HG02759 (cell line): ENCODE data around the gene RCAN2.
A peak's percentile ranks its signal among the peaks of the same experiment; 100 is the strongest.
"Not testable (repeated sequence)": the region's sequence is repeated elsewhere in the genome, so short reads cannot be mapped to it uniquely, and the experiment has no call there.

Source experiments
- ATAC-seq: cut with Tn5 transposase; IDR thresholded peaks from one replicate; pipeline ENCODE4 v1.9.1; 2021; ENCODE audit warnings: mild to moderate bottlenecking, moderate library complexity; ENCODE audit not compliant: unreplicated experiment

The RCAN2 gene

DNA sequence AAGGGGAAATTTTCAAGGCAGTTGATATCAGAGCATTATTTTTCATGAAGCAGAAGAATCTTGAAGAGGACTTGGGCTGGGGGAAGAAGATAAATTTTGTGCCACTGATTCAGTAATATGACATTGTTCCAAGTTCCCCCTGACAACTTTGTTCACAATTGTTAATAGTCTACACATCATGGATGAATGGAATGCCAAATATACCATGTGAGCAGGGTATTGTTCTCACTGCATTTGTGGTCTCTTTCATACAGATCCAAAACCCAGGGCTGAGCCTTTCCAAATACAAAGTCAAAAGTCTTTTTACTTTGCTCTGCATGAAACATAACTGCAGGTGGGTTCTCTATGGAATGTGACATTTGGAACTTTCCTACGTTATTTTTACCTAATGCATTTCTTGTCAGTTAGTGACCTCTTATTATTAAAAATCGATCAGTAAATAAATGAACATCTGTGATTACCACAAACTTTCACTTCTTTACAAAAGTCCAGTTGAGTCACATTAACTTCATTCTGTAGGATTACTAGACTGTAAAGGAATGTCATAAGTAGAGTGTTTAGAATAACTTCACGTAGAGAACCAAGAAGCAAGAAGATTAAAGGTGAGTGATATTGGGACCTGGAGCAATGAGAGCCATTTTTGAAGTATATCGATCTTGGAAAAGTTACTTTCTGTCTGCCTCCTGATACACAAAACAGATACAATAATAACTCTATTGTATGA, 100.9 kb downstream of the RCAN2 start:
- no peak for ATAC-seq

DNA sequence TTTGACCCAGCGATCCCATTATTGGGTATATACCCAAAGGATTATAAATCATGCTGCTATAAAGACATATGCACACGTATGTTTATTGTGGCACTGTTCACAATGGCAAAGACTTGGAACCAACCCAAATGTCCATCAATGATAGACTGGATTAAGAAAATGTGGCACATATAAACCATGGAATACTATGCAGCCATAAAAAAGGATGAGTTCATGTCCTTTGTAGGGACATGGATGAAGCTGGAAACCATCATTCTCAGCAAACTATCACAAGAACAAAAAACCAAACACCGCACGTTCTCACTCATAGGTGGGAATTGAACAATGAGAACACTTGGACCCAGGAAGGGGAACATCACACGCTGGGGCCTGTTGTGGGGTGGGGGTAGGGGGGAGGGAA, 103.5 kb downstream of the RCAN2 start:
- not testable (repeated sequence) for ATAC-seq

DNA sequence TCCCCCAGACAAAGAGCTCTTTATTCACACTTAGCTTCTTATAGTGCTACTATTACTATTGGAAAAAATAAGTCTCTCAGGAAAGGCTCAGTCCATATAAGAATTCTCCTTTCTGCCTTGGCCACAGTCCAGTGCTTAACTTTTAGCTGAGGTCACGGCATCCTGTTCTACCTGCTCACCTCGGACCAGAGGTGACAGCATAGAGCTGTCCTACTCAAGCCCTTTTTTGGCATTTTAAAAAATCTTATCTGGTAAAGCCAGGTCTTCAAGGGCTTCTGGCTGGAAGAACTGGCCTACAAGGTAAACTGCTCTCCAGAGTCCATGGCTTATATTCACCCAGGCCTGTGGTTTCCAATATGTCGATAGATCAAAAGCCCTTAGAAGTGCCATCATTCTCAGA, 109.7 kb downstream of the RCAN2 start:
- no peak for ATAC-seq

DNA sequence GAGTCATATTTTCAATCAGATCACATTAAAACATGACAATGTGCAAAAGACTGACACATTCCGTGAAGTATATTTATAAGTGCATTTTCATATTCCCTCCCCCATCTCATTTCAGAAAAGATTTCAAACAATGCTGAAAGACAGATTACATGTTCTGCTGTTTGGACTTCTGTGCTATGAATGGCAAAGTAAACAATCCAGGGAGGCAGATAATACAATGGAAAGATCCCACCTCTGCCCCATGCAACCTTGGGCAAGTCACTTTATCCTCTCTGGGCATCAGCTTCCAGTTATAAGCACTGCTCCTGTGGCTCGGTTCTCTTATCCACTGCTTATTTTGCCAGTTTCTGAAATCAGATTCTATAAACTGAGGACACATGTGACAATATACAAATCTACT, 110.2 kb downstream of the RCAN2 start:
- ATAC-seq = no peak

DNA sequence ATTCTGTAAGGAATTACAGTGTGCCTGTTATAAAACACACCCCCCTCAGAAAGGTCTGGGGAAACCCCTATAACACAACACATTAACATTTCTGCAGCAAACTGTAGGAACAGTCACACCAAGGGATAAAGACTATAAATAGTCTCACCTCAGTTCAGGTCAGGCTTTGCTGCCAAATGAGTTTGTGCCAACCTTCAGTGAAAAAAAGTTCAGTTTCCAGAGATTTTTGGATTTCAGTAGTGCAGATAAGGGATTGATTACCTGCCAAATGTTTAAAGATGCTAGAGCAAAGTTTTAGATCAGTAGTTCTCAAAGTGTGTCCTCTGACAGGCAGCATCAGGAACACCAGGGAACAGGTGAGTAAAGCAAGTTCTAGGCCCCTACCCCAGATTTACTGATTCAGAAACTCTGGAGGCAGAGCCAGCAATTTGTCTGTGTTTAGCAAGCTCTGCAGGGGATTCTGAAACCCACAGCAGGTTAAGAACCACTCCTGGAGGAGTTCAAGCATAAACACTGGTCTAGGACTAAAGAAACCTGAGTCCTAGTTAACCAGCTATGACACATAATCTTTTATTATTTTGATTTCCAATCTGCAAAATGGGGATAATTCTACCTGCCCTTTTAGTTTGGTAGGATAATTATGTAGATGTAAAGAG, 111.0 kb downstream of the RCAN2 start:
- ATAC-seq = no peak

DNA sequence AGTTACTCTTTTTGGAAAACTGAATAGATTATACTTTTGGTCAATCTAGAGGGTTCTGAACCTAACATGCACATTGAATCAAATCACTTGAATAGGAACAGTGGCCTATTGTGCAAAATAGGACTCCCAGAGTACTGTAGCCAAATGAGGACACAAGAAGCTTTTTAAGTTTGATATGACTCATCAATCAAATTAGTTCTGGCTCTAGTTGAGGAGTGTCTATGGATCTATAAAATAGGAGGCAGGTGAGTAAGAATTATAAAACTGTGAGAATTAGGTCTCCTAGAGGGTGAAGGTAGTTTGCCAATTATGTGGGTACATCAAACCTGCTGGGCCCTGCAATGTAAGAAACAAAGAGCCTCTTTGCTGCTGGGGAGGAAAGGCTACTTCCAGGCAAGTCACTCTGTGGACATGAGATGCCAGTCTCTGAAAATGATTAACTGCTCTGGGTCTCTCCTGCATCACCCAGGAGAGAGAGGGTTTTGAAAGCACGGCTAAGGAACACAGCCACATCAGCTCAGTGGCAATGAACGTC, 112.3 kb downstream of the RCAN2 start:
- ATAC-seq = no peak

GRCh38 chr6:46378161-46378881, 112.9 kb downstream of the RCAN2 start:
- ATAC-seq = no peak

GRCh38 chr6:46377209-46377608, 114.0 kb downstream of the RCAN2 start:
- no peak for ATAC-seq

- ATAC-seq = peak; percentile 86
These were observed 114.6 kb downstream of the RCAN2 start for GRCh38 chr6:46376562-46377061.

DNA sequence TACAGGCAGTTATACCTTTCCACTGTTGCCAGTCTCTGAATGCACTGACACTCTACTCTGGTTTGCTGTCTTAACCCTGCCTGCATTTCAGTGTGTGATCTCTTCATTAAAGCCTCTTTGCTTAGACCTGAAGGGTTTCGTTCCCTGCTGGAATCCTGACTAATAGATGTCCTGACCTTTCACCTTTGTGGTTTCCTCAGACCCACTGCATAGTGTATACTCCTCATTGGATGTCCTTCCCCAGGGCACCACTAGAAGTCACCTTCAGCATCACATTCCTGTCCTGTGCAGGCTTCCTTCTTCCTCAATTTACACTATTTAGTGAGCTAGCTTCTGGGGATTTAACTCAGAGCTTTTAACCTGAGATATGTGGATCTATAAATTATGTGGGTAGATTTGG, 120.6 kb downstream of the RCAN2 start:
- ATAC-seq = no peak

DNA sequence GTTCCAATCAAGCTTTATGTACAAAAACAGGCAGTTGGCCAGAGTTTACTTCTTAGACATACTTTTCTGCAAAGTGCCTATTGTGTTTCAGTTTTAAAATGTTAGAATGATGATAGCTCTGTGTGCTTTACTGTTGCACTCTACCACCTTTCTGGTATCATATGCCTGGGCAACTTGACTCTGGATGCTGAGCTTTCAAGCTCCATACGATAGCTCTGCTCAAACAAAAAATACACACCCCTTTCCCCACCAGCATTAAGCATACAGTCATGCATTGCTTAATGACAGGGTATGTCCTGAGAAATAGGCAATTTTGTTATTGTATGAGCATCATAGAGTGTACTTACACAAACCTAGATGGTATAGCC, 123.1 kb downstream of the RCAN2 start:
- no peak for ATAC-seq

DNA sequence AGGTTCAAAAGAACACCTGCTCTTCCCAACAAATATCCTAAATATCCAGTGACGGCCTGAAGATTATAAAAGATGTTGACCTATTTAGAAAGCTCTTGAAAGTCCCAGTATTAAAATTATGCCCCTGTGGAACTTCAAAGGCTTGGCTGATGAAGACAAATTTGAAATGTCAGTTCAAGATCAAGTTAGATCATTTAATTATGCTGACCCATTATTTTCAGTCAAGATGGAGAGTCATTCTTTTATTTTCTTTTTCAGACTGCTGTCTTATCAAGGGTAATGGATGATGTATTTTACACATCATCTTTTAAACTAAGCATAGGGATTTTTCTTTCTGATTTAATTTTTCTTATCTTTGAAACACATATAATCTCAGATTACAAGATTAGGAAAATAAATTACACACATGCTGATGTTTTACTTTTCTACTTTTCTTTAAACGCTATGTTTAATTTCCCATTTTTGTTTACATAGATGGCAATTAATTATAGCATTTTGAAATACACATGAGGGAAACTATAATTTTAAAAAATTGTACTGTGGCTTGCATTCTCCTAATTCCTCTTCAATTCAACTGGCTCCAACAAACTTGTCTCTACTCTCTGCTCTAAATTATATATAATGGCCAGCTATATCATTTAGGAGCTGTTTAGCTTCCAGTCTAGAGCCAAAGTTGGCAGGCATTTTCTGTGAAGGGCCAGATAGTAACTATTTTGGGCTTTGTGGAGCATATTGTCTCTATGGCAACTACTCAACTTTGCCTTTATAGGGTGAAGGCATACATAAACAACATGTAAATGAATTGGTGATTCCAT, 123.7 kb downstream of the RCAN2 start:
- no peak for ATAC-seq

DNA sequence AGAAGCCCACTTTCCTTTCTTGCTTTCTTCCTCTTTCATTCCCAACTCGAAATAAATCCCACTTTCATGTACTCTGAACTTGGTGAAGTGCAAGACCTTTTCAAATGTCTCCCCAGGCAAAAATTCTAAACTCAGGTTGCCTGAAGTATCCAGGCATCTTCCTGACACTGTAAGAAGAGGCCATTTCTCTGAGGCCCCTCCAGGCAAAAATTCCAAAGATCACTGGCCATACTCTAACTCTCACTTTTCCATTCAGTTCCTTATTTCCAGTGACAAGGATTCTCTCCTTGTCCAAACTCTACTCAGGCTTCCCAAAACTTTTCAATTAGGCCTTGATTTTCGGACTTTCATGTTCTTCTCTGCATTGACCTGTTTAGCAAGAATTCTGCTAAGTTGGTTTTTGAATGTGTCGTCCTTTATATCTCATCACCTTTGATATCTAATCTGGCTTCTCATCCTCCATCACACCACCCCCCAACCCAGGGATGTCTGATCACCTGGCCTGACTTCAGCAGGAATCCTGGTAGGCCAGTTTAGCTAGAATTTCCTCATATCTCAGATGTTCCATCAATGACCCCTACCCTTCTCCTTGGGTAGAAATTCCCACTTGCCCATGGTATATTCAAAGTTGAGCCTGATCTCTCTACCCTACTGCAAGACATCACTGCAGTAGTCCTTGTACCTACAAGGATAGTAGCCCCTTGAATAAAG, 124.9 kb downstream of the RCAN2 start:
- no peak for ATAC-seq

DNA sequence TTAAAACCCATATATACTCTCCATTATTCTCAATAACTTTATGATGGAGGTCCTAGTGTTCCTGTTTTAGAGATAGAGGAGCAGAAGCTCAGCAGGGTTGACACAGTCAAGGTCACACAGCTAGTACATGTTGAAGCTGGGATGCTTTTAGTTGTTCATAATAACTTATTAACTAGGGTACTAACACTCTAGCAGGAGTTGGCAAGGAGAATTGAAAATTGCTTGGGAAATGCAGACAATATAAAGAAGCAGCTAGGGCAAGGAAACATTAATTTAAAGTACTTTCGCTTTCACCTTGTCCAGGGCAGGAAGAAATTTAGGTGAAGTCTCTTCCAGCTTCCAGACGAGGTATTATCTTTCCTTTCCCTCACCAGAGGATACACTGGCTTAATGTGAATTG, 133.7 kb downstream of the RCAN2 start:
- no peak for ATAC-seq

- ATAC-seq = no peak
These were observed 134.7 kb downstream of the RCAN2 start for GRCh38 chr6:46356543-46356942.

- ATAC-seq = no peak
These were observed 137.7 kb downstream of the RCAN2 start for GRCh38 chr6:46353528-46353927.

- no peak for ATAC-seq
These were observed 138.5 kb downstream of the RCAN2 start for GRCh38 chr6:46352541-46353268.

GRCh38 chr6:46350714-46351113, 140.5 kb downstream of the RCAN2 start:
- no peak for ATAC-seq

DNA sequence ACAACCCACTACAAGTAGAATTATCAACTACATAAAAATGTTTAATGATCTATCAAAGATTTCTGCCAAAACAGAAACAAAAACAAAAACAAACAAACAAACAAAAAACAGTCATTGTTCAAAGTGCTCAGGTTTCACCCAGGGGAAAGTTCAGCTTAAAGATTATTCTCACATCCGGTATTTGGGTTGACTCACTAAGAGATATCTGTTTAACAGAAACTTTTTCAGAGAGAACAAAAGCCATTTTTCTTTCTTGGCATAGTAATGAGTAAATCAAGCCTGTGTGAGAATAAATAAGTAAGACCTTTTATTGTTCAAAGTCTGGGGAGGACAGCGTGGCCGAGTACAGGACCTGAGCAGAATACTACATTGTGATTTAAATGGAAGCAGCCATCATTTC, 143.6 kb downstream of the RCAN2 start:
- ATAC-seq = no peak

- ATAC-seq = no peak
These were observed 151.0 kb downstream of the RCAN2 start for GRCh38 chr6:46340246-46340645.
